ENCODE data around the gene APOE.

DNA sequence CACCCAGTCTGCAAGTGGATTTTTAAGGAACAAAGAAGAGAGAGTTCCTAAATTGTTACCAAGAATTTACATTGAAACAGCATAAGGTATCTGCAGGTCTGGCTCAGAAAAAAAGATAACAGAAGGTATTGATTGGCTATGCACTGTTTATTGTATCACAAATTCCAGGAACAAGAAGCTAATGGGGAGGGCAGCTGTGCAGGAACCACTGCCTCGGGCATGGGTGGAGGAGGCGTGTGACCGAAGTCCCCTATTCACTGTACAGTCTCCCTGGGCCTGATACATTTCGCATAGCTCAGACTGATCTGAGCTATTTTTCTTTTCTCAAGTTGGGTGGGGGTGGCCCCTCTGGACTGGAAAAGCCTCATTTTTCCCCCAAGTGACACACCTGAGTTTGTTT, 47.8 kb upstream of the APOE start:
- TF ChIP-seq, protein P1, sequence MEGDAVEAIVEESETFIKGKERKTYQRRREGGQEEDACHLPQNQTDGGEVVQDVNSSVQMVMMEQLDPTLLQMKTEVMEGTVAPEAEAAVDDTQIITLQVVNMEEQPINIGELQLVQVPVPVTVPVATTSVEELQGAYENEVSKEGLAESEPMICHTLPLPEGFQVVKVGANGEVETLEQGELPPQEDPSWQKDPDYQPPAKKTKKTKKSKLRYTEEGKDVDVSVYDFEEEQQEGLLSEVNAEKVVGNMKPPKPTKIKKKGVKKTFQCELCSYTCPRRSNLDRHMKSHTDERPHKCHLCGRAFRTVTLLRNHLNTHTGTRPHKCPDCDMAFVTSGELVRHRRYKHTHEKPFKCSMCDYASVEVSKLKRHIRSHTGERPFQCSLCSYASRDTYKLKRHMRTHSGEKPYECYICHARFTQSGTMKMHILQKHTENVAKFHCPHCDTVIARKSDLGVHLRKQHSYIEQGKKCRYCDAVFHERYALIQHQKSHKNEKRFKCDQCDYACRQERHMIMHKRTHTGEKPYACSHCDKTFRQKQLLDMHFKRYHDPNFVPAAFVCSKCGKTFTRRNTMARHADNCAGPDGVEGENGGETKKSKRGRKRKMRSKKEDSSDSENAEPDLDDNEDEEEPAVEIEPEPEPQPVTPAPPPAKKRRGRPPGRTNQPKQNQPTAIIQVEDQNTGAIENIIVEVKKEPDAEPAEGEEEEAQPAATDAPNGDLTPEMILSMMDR (IDR thresholded peaks at IDR 0.05), result no peak
- TF ChIP-seq POLR2A (IDR thresholded peaks at IDR 0.05), result no peak
